ENCODE measurements around the gene RPS19. TPM values are rescaled to one million over a fixed set of nuclear protein-coding genes. Genes with fewer than 3 reads are reported as not detected.

RPS19 gene
- total and polyA plus RNA-seq, 10 of the 15 experiments (the other 5 are each of a cell fraction or from before 2014, with no cell fraction given) = 2,615 to 5,578 (median 4,127) TPM

DNA sequence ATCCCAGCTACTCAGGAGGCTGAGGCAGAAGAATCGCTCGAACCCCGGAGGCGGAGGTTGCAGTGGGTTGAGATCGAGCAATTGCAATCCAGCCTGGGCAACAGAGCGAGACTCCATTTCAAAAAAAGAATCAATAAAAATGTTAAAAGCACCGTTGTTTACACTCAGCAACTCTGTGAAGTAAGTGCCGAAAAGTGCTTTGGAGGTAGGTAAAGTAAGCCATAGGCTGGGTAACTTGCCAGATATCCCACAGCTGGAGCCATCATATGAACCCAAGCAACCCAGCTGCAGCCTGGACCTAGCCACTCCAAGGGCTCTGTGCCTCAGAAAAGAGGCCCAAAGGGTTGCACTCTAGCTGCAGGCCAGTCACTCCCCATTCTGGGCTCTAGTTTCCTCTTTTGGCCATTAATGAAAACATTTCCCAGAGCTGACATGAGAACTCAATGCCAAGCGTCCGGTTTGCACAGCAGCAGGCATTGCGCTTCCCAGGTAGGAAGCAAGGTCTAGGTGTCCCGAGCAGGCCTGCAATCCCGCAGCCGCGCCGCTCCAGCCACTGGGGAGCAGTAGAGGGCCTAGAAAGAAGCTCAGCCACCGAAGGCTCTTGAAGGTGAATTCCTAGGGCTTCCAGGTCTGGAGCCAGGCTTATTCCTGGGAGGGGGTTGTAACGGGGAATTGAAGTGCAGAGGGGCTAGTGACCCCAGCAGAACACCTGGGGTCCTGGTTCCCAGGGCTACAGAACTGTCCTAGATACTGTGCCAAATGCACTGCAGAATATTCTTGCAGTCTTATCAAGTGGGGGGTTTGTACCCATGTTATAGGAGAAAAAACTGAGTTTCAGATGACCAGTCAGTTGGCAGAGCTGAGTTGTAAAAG lies 13.0 kb downstream of the RPS19 start (continued):
- TF ChIP-seq CTCF (IDR thresholded peaks at IDR 0.05 in 2 of 3, conservative IDR thresholded peaks at IDR 0.05 in 1 of 3; ENCODE audit: control insufficient read depth in 2 of 3, extremely low read depth in 1 of 3, insufficient read depth in 1 of 3, low read depth in 3 of 3, low read length in 3 of 3) = peak; percentile 85 to 90 (median 88)
- TF ChIP-seq CHD1 (IDR thresholded peaks at IDR 0.05; ENCODE audit: low read depth, low read length) = no peak
- TF ChIP-seq, protein P1, sequence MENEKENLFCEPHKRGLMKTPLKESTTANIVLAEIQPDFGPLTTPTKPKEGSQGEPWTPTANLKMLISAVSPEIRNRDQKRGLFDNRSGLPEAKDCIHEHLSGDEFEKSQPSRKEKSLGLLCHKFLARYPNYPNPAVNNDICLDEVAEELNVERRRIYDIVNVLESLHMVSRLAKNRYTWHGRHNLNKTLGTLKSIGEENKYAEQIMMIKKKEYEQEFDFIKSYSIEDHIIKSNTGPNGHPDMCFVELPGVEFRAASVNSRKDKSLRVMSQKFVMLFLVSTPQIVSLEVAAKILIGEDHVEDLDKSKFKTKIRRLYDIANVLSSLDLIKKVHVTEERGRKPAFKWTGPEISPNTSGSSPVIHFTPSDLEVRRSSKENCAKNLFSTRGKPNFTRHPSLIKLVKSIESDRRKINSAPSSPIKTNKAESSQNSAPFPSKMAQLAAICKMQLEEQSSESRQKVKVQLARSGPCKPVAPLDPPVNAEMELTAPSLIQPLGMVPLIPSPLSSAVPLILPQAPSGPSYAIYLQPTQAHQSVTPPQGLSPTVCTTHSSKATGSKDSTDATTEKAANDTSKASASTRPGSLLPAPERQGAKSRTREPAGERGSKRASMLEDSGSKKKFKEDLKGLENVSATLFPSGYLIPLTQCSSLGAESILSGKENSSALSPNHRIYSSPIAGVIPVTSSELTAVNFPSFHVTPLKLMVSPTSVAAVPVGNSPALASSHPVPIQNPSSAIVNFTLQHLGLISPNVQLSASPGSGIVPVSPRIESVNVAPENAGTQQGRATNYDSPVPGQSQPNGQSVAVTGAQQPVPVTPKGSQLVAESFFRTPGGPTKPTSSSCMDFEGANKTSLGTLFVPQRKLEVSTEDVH (IDR thresholded peaks at IDR 0.05; ENCODE audit: low read depth, partially characterized antibody) = peak; percentile 49
- TF ChIP-seq, protein P2, sequence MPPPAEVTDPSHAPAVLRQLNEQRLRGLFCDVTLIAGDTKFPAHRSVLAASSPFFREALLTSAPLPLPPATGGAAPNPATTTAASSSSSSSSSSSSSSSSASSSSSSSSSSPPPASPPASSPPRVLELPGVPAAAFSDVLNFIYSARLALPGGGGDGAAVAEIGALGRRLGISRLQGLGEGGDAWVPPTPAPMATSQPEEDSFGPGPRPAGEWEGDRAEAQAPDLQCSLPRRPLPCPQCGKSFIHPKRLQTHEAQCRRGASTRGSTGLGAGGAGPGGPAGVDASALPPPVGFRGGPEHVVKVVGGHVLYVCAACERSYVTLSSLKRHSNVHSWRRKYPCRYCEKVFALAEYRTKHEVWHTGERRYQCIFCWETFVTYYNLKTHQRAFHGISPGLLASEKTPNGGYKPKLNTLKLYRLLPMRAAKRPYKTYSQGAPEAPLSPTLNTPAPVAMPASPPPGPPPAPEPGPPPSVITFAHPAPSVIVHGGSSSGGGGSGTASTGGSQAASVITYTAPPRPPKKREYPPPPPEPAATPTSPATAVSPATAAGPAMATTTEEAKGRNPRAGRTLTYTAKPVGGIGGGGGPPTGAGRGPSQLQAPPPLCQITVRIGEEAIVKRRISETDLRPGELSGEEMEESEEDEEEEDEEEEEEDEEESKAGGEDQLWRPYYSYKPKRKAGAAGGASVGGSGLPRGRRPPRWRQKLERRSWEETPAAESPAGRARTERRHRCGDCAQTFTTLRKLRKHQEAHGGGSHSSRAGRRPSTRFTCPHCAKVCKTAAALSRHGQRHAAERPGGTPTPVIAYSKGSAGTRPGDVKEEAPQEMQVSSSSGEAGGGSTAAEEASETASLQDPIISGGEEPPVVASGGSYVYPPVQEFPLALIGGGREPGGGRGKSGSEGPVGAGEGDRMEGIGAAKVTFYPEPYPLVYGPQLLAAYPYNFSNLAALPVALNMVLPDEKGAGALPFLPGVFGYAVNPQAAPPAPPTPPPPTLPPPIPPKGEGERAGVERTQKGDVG (CRISPR knock-in tag; IDR thresholded peaks at IDR 0.05) = no peak
- TF ChIP-seq POLR2AphosphoS5 (IDR thresholded peaks at IDR 0.05; ENCODE audit: low read length) = peak; percentile 64
- no peak for TF ChIP-seq NFYB (IDR thresholded peaks at IDR 0.05; ENCODE audit: insufficient read depth, low read depth, low read length)
- TF ChIP-seq PAX5 (IDR thresholded peaks at IDR 0.05; ENCODE audit: borderline replicate concordance, low read depth, low read length) = no peak
- no peak for TF ChIP-seq RELA (IDR thresholded peaks at IDR 0.05; ENCODE audit: borderline replicate concordance, partially characterized antibody)
- no peak for TF ChIP-seq MTA2 (IDR thresholded peaks at IDR 0.05; ENCODE audit: low read depth)
- no peak for TF ChIP-seq NR2C1 (IDR thresholded peaks at IDR 0.05)
- TF ChIP-seq RFX5 (IDR thresholded peaks at IDR 0.05; ENCODE audit: low read depth, low read length) = no peak
- TF ChIP-seq RCOR1 (conservative IDR thresholded peaks at IDR 0.05; ENCODE audit: low read depth, low read length) = no peak
- TF ChIP-seq NFXL1 (IDR thresholded peaks at IDR 0.05; ENCODE audit: borderline replicate concordance) = no peak
- TF ChIP-seq CHD2 (IDR thresholded peaks at IDR 0.05; ENCODE audit: borderline replicate concordance, low read depth, low read length) = no peak
- TF ChIP-seq ZNF207 (IDR thresholded peaks at IDR 0.05; ENCODE audit: borderline replicate concordance) = no peak
- TF ChIP-seq NBN (IDR thresholded peaks at IDR 0.05) = no peak
- TF ChIP-seq, protein P3, sequence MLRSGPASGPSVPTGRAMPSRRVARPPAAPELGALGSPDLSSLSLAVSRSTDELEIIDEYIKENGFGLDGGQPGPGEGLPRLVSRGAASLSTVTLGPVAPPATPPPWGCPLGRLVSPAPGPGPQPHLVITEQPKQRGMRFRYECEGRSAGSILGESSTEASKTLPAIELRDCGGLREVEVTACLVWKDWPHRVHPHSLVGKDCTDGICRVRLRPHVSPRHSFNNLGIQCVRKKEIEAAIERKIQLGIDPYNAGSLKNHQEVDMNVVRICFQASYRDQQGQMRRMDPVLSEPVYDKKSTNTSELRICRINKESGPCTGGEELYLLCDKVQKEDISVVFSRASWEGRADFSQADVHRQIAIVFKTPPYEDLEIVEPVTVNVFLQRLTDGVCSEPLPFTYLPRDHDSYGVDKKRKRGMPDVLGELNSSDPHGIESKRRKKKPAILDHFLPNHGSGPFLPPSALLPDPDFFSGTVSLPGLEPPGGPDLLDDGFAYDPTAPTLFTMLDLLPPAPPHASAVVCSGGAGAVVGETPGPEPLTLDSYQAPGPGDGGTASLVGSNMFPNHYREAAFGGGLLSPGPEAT (IDR thresholded peaks at IDR 0.05; ENCODE audit: low read depth) = peak; percentile 44; the same call in 1 of the 2 replicates

Measured in GM12878 (cell line).